Neural progenitor cell (in vitro differentiated cells): Measurements from ENCODE around the gene VTI1A.

Experiments used
- EZH2 ChIP-seq: fragments of 200-600 bp; sonication (generic); IDR thresholded peaks from 2 replicates; pipeline ENCODE4 v1.6.1; 2017; ENCODE audit warnings: antibody characterized with exemption, mild to moderate bottlenecking, moderate library complexity
- TF ChIP-seq, protein P1 (sequence below): fragments of 200-600 bp; sonication (generic); IDR thresholded peaks from 2 replicates; pipeline ENCODE4 v1.5.1; 2017; ENCODE audit warnings: antibody characterized with exemption, mild to moderate bottlenecking

DNA sequence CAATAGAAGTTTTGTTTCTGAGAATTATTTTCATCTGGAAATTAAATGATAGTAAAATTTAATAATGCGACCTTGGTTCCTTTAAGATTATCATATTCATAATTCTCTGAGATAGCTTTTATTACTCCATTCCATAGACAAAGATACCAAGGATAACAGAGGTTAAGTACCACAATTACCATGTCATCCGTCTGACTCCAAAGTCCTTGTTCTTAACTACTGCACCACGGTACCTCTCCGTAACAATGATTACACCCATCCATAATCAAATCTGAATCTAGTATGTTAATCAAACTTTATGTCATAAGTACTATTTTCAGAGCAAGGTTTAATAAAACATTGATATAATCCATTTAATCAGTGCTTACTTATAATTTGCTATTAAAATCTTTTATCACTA, 8.7 kb upstream of the VTI1A start:
- TF ChIP-seq, protein P1, sequence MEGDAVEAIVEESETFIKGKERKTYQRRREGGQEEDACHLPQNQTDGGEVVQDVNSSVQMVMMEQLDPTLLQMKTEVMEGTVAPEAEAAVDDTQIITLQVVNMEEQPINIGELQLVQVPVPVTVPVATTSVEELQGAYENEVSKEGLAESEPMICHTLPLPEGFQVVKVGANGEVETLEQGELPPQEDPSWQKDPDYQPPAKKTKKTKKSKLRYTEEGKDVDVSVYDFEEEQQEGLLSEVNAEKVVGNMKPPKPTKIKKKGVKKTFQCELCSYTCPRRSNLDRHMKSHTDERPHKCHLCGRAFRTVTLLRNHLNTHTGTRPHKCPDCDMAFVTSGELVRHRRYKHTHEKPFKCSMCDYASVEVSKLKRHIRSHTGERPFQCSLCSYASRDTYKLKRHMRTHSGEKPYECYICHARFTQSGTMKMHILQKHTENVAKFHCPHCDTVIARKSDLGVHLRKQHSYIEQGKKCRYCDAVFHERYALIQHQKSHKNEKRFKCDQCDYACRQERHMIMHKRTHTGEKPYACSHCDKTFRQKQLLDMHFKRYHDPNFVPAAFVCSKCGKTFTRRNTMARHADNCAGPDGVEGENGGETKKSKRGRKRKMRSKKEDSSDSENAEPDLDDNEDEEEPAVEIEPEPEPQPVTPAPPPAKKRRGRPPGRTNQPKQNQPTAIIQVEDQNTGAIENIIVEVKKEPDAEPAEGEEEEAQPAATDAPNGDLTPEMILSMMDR, result no peak
- no peak for TF ChIP-seq EZH2
